Activated T-cell treated with anti-CD3 and anti-CD28 coated beads for 24 hours (primary cell): ENCODE measurements around the gene SAXO1.
"Not testable (repeated sequence)": the region's sequence is repeated elsewhere in the genome, so short reads cannot be mapped to it uniquely, and the experiment has no call there.

ENCODE experiments used
- DNase-seq: peaks from one replicate; pipeline ENCODE4 v3.0.0-alpha.2; 2020; ENCODE audit warnings: low read depth

Gene SAXO1

DNA sequence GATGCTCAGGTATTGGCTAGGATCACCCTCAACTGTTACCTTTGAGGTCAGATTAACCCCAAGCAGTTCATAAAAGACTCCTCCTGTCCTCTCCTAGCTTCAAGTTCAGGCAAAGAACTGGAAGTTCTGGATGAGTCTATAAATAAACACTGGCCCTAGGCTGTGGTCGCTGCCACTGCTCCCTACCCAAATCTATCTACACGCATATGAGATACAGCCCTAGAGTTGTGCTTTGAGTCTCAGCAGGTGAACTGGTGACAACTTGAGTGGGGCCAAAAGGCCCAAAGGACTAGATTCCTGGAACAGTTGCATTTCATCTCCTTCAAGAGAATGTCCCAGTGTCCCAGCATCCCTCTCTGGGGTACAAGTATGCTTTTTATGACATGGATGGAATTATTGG lies 62.6 kb downstream of the SAXO1 start:
- no peak for DNase-seq

DNA sequence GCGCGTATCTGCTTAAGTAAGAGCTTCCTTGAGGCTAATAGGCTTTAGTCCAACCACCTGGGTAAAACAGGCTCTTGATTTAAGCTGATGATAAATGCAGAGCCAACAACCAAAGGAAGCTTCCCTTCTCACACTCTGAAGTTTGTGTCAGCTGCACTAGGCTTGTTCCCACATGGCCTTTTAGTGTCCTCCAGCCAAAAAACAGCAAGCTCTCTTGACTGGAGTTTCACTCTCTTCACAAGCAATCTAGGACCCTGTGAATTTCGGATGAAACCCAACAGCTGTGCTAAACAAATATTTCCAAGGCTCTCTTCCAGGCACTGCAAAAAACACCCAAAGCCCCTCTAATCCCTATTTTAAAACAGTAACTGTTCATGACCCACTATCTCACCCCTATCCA lies 63.9 kb downstream of the SAXO1 start:
- DNase-seq: no peak

DNA sequence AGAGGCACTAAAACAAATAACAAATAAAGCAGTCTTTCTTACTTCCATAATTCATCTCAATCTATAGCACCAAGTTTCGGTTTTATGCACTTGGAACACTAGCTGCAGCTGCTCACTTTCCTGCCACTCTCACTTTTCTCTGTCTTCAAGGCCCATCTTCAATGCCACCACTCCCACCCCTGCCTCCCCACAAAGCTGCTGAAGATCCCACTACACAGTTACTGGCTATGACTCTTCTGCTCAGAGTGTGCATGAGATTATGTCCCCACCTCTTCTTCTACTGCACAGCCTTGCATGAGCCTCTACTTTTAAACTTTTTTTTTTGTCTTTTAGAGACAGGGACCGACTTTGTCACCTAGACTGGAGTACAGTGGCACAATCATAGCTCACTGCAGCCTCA lies 77.4 kb downstream of the SAXO1 start:
- DNase-seq: no peak

DNA sequence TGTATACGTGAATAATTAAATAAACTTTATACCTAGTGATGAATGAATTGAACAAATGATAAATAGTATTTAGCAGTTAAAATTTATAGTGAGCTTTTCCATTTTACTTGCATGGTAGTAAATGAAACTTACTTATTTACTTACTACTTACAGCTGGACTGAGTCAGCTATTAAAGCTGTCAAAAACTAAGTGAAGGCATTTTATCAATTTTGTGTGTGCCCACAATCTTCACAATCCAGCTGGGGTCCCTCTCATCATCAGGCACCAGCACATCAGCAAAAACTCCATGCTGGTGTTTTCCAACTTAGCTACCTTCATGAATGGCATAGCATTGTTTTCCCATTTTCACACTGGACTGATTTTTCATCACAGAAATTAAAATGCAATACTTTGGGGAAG lies 81.1 kb downstream of the SAXO1 start:
- DNase-seq: no peak

DNA sequence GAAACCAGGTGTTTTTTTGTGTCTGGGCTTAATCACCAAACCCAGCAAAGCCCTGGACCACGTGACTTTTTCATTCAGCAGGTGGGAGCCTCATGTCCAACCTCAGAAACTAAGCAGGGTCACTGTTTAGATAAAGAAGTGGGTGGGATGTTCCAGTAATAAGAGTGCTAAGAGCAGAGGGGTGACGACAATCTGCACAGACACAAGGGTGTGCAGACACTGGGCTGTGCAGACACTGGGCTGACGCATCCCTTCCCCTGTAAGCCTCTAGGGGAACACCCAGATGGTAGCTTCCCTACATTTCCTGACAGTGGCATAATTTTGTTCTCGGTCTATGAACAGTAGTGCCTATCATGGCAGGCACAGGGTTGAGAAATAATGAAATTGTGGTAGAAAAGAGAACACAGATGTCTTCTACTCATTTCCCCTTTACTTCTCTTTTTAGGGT lies 85.1 kb downstream of the SAXO1 start:
- no peak for DNase-seq

DNA sequence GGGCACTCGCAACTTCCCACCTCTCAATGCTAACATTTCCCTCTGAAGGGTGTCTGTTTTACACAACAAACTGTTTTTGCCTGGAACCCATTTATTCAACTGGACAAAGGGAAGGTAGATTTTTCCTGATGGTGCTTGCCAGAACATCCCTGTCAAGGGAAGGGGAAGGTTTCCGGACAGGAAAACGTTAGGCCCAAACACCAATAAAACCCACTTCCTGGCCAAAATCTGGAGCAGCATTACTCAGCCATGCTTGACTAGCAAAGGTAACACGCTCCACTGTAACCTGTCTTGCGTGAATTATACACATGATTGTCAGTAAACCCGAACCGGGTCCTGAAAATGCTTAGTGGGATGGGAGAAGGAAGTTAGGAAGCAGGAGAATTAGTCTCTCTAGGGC lies 90.2 kb downstream of the SAXO1 start:
- DNase-seq: no peak

DNA sequence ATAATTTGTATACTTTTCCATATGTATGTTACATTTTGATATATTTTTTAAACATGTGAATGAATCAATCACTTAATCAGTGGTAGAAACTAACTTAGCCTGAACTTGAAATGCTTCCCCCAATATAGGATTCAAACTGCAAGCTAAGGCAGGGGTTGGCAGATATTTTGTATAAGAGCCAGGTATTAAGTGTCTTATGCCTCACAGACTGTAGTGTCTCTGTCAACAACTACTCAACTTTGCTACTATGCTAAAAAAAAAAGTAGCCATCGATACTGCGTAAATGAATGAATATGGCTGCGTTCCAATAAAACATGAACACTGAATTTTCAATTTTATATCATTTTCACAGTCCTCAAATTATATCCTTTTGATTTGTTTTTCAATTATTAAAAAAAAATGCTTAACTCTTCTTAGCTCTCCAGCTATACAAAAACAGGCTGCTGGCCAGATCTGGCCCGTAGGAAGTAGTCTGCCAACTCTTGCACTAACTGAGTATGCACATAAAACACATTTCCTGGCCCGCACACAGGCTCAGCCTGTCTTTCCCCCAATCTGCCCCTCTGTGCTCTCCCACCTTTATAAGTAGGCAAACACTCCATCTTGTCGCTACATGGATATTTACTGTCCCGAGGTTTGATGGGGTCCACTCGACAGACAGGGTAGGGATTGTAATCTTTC lies 91.8 kb downstream of the SAXO1 start:
- DNase-seq: no peak

DNA sequence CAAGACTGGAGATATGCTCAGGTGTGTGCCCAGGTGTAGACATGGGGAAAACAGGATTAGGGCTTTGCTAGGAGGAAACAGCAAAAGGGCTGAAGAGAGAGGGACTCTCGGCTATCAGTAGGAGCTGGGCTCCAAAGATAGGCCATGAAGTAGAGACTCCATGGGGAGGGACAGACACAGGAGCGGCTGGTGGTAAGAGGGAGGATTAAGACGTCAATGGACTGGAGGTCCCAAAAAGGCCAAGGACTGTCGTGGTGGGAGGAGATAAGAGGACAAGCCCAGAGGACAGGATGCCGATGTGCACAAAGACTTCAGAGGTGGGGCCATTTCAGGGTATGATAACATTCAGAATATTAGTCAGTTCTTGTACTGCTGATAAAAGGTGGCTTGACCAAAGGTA lies 93.1 kb downstream of the SAXO1 start:
- DNase-seq: no peak

DNA sequence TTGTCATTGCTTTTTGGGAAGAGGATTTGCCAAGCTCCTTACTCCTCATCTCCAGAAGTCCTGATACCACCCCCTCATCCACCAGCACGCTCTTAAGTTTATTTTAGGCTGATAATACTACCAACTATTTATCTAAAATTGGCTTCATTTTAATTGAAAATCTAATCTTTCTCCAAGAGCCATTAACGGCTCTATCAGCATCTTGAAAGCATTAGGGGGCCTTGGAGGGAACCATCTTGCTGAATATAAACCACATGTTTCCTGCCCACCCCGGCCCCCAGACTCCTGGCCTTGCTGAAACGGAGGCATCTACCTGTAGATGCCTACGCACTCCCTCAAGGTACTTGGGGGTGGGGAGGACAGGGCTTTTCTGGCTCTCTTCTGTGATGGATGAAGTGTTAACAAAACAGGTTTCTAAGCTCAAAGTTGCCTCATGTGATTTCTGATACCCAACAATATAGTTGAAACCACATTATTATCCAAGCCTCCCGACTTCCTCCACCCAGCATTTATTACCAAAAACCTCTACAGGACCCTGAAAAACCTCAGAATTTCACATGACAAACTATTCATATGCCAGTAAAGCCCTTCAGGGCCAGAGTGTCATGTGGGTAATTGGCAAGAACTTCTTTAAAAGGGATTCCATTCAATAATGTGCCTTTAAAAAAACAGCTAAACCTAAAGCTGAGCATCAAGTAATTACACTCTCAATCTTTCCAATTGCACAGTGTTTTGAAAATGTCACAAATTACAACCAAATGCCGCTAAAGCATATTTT lies 96.7 kb downstream of the SAXO1 start:
- no peak for DNase-seq

DNA sequence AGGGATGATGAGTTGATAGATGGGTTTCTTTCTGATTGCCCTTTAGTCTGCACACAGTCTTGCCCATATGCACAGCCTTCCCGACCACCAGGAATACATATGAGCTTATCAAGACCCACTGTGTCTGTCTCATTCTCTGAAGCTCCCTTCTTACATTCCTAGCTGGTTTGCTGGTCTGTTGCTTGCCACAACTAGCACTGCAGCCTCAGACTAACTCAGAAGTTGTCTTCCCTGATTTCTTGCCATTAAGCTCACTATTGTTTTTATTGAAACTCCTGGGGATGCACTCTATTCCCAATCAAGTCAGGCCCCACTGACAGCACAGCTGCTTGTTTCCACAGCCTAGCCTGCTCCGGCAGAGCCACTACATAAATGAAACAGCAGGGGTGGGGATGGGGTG lies 97.5 kb downstream of the SAXO1 start:
- no peak for DNase-seq

DNA sequence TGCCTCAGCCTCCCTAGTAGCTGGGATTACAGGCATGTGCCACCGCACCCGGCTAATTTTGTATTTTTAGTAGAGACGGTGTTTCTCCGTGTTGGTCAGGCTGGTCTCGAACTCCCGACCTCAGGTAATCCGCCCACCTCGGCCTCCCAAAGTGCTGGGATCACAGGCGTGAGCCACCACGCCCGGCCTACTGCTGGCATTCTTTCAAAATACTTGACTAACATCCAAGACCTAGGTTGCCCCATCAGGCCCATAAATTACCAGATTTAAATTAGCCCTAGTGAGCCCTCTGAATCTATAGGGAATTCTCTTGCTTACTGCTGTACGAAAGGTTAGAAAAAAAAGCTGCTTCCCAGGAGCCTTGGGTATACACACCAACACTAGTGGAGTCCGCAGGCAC lies 102.4 kb downstream of the SAXO1 start:
- not testable (repeated sequence) for DNase-seq

DNA sequence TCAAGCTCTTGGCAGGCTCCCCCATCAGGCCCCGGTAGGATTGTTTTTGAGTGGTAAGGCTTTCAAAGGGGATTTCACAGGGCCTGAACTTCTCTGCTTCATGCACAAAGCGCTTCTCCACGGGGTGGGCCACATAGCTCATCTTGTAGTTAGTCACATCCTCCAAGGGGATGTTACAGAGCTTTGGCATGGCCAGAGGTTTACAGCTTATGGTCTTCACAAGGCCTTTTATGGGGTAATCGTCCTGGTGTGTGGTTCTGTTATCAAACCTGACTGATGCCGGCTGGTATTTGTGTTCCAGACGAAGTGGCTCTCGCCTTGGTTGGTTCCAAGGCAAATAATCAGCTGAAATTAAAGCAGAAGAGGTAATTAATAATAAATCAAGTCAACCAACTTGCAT lies 104.3 kb downstream of the SAXO1 start:
- no peak for DNase-seq

DNA sequence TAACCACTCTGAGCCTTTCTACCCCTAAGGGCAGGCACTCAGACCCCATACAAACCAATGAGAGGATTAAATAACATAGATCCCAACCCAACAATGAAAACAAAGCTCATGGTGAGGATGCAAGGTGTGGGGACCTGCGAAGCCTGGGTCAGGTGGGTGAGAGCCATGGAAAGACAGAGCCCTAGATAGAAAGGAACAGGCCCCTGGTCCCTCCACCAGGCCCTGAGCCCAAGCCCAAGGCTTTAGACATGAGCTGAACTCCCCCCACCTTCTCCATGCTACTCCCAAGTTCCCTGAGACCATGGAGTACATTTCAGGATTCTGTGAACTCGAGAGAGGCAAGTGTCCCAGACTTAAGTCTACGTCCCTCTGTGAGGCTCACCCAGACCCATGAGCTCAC lies 106.5 kb downstream of the SAXO1 start:
- no peak for DNase-seq

DNA sequence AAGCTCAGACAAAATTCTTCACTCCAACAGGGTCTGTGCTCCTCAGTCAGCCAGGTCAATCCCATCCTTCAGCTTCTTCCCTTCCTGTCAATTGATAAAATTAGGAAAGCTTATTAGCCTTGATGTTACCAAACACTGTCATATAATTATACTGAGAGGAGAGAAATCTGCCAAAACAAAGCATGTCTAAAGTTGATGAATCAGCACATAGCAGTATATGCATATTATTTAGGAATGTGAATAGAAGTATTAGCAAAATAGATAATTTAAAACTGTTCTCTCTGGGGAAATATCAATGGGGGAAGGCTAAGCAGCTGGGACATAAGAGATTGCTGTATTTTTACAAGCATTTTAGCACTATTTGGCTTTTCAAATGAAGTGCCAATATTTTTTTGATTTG lies 107.1 kb downstream of the SAXO1 start:
- DNase-seq: no peak

DNA sequence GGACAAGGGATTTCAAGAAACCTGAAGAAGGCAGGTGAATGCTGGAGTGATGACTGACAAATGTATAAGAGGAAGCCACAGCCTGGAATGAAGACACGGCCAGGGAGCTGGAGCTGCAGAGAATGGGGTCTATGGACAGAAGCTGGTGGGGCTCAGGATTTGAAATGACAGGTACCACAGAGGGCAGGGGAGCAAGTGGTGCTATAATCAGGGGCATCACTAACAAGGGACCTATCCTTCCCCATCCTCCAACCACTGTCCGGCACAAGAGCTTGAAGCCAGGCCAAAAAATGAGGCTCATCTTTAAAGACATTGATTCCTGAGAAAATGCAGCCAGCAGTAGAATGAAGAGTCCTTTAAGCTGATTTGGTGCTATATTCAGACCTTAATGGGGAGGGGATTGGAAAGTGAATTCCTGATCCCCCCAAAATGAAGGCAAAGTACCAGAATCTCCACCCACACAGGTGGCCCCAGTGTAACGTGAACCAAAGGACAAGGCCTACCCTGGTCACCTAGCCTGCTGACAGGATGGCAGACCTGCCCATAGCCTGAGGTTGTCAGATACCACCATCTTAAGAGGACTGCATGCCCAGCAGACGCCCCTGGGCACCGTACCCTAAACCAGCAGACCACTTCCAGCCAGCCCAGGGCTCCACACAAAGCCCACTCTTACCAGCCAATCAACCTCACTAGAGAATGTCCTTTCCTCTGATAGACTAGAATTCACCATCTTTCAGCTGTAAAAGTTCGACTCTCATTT lies 109.2 kb downstream of the SAXO1 start:
- DNase-seq: no peak

DNA sequence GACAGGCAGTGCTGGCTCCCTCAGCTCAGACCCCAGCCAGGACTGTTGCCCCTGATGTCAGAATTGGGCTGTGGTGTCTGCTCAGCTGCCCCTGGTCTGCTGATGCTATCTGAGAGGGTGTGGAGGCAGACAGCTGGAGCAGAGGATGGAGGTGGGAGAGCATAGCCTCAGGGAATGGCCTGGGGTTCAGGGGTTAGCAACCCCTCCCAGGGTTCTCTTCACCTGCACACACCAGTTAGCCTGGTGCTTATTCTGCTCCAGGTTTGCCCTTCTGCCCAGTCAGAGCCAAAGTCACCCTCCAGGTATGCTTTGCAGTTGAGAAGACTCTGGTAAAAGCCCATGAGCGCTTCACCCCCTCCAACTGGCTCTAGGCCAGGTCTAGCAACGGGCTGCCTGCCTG lies 109.8 kb downstream of the SAXO1 start:
- no peak for DNase-seq

DNA sequence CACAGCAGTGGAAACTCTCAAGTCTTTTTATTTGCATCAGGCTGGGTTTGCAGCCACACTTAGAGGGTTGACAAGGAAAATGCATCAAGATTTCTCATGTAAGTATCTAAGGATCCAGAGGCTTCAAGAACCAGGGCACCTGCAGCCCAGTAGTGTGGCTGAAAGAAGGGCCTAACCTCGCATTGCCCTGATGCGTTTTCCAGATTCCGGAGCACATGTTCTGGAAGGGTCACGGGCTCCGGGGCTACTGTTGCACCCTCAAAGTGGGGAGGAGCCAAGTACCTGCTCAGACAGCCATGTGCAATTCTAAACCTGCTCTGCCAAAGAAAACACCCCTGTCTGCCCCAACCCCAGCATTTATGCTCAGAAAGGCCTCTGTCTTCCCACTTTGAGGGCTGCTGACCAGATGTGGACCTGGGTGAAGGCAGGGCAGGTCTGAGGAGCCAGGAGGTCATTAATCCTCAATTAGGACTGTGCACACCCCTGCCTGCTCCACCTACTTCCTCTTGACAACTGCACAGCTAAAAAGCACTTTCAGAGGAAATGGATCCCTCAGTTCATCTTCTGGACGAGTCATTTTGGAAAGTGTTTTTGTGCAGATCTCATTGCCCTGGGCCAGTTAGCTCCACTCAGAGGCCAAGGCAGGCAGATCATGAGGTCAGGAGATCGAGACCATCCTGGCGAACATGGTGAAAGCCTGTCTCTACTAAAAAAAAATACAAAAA lies 110.7 kb downstream of the SAXO1 start:
- DNase-seq: no peak

DNA sequence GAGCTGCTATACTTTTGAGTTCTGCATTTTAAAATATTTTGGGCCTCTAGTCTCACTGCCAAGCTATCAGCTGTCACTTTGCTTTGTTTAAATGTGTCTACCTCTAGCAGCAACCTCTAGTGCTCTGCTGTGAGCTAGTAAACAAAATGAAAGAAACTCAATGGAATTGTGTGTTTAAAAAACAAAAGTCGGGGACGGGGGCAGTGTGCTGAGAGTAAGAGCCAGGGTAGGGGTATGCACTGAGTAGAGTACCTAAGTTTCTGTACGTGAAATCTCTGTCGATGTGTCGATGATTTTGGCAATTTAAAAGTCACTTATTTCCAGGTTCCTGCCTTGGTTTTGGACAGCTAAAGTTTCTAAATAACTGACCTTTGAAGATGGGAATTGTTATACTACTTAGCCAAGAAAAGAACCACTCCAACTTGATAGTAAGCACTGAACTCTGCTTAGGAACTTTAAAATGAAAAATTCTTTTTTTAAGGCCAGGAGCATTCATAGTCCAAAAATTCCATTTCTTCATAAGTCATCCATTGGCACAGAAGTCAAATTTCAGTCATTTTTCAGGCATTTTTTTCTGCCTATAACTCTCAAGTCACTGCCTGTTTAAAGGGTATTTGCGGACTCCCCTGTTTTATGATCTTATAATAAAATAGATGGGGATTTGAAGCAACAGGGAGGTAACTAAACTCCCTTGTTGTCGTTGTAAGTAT lies 111.5 kb downstream of the SAXO1 start:
- no peak for DNase-seq

DNA sequence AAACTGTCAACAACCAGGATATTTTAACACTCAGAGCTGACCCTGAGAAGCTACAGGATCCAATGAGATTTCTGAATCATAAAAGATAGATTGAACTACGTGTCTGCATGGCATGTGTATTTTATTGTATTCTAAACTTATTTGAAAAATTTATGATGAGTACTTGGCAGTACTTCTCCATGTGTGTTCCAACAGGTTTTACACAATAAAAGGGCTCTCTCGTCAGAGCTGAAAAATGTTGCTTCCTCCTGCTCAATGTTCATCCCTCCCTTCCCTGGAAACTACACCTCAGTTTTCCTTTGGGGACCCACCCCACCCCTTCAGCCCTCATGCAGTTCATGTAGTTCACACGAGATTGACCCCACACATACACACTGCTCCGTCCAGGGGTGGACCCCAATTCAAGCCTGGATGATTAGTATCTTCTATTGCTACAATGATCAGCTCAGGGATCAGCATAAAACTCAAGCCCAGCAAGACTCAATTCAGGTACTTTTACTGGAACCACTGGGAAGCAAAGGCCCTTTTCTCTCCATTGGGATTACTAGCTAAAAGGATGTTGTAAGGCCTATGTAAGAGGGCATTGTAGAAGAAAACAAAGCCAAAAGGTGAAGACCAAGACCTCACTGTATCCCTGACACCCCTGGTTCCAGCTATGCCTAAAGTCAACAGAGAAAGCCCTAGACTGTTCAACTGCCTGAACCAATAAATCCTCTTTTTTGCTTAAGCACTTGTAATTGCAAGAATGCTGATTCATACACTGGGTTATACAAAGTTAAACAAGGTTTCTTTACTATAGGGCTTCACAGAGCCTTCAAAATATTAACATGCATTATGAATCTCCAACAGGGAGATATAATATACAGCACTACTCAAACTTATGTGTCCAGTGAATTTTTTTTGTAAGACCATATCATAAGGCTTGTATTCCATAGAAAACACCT lies 112.6 kb downstream of the SAXO1 start:
- no peak for DNase-seq

DNA sequence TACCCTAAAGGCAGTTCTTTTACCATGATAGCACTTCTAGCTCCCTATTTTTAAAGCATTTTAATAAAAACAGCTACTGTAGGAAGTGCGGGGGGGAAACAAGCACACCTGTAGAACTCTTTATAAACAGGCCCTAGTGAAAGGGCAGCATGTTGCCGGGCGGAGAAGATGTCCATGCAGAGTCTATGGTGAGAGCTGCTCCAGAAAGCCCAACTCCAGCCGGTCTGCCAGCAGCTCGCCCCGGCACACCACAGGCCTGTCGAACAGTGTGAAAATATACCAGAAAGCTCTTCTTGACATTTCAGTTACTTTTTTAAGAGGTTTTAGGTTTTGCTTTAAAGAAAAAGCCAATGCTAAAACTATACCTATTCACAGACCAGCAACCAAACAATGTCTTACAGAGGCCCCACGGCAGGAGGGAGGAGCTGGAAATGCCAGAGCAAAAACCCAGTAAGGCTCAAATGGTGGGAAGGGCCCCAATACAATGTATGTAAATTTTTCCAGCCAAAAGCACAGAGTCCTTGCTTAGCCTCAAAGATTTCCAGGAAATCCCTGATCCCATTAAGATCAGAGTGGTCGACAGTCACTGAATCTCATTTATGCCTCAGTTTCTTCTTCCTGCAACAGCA lies 121.2 kb downstream of the SAXO1 start:
- no peak for DNase-seq
